H1 (cell line): ENCODE data around the gene ZDHHC24.

Experiments used
- BCL11A ChIP-seq, 2 experiments: IDR thresholded peaks; one replicate each; pipeline ENCODE4 v1.6.1; 2011; ENCODE audit warnings: low read depth in 2 of 2, low read length in 2 of 2, mild to moderate bottlenecking in 2 of 2
- HDAC2 ChIP-seq, 2 experiments: fragments of 300-600 bp in 1 of 2; sonication (generic) in 1 of 2; IDR thresholded peaks; 2 replicates each; pipeline ENCODE4 v1.6.1; 2011 to 2012; ENCODE audit warnings: low read depth in 2 of 2, low read length in 2 of 2, mild to moderate bottlenecking in 2 of 2, moderate library complexity in 2 of 2, borderline replicate concordance in 1 of 2, inconsistent platforms in 1 of 2
- MAX ChIP-seq: IDR thresholded peaks from 2 replicates; pipeline ENCODE4 v1.6.1; 2012; ENCODE audit warnings: inconsistent platforms
- SP1 ChIP-seq: IDR thresholded peaks from 2 replicates; pipeline ENCODE4 v1.6.1; 2011; ENCODE audit warnings: low read depth, low read length
- TCF12 ChIP-seq: IDR thresholded peaks from 2 replicates; pipeline ENCODE4 v1.6.1; 2011; ENCODE audit warnings: low read depth, mild to moderate bottlenecking, low read length
- USF2 ChIP-seq: IDR thresholded peaks from 2 replicates; pipeline ENCODE4 v1.6.1; 2011; ENCODE audit warnings: low read length, improper control_type of control experiment
- TF ChIP-seq, protein P1 (sequence below), 3 experiments: IDR thresholded peaks; 1 replicate in 2 of 3; 2 replicates in 1 of 3; pipeline versions ENCODE4 v1.5.1 to v1.6.1; 2011; ENCODE audit warnings: low read length in 3 of 3, mild to moderate bottlenecking in 3 of 3, inconsistent platforms in 2 of 3, low read depth in 1 of 3, moderate library complexity in 1 of 3; ENCODE audit not compliant: insufficient read depth in 1 of 3; ENCODE audit errors: control extremely low read depth in 1 of 3

GRCh38 chr11:66492161-66492865 lies 53.5 kb downstream of the ZDHHC24 start:
- TF ChIP-seq TCF12 = no peak
- TF ChIP-seq SP1 = no peak
- TF ChIP-seq BCL11A (IDR thresholded peaks at IDR 0.05; ENCODE audit: low read depth in 2 of 2, low read length in 2 of 2) = no peak
- TF ChIP-seq, protein P1, sequence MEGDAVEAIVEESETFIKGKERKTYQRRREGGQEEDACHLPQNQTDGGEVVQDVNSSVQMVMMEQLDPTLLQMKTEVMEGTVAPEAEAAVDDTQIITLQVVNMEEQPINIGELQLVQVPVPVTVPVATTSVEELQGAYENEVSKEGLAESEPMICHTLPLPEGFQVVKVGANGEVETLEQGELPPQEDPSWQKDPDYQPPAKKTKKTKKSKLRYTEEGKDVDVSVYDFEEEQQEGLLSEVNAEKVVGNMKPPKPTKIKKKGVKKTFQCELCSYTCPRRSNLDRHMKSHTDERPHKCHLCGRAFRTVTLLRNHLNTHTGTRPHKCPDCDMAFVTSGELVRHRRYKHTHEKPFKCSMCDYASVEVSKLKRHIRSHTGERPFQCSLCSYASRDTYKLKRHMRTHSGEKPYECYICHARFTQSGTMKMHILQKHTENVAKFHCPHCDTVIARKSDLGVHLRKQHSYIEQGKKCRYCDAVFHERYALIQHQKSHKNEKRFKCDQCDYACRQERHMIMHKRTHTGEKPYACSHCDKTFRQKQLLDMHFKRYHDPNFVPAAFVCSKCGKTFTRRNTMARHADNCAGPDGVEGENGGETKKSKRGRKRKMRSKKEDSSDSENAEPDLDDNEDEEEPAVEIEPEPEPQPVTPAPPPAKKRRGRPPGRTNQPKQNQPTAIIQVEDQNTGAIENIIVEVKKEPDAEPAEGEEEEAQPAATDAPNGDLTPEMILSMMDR (IDR thresholded peaks at IDR 0.05; ENCODE audit: control extremely low read depth in 1 of 3, insufficient read depth in 1 of 3, low read depth in 1 of 3, low read length in 3 of 3) = no peak
- TF ChIP-seq MAX = no peak
- no peak for TF ChIP-seq HDAC2 (IDR thresholded peaks at IDR 0.05; ENCODE audit: borderline replicate concordance in 1 of 2, low read depth in 2 of 2, low read length in 2 of 2)
- TF ChIP-seq USF2 = no peak
